GM12801 (cell line): ENCODE data around the gene CNNM4.

Experiments used
- CTCF ChIP-seq: IDR thresholded peaks from one replicate; pipeline ENCODE4 v1.5.1; 2011; ENCODE audit warnings: control low read depth; ENCODE audit not compliant: insufficient read length; ENCODE audit errors: extremely low read depth

The CNNM4 gene

DNA sequence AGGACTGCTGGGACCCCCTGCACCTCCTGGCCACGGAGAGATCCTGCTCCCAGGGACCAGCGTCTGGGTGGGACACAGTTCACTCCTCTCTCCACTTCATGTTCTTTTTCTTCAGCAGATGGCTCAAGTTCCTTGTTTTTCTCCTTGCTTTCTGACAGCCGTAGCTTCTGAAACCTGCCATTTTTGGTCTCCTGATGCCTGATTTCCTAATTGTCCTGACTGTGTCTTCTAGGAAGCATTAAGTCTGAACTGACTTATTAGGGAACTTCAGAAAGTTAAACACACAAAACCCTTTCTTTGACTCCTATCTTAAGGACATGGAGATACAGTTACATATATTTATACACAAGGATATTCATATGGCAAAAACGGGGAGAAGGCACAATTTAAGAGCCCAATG lies 22.7 kb downstream of the CNNM4 start:
- no peak for TF ChIP-seq CTCF

- no peak for TF ChIP-seq CTCF
Measured at GRCh38 chr2:96787411-96787810, 26.7 kb downstream of the CNNM4 start.

- TF ChIP-seq CTCF, result no peak
Measured at GRCh38 chr2:96788442-96789244, 27.9 kb downstream of the CNNM4 start.

- no peak for TF ChIP-seq CTCF
Measured at GRCh38 chr2:96789245-96789617, 28.5 kb downstream of the CNNM4 start.

DNA sequence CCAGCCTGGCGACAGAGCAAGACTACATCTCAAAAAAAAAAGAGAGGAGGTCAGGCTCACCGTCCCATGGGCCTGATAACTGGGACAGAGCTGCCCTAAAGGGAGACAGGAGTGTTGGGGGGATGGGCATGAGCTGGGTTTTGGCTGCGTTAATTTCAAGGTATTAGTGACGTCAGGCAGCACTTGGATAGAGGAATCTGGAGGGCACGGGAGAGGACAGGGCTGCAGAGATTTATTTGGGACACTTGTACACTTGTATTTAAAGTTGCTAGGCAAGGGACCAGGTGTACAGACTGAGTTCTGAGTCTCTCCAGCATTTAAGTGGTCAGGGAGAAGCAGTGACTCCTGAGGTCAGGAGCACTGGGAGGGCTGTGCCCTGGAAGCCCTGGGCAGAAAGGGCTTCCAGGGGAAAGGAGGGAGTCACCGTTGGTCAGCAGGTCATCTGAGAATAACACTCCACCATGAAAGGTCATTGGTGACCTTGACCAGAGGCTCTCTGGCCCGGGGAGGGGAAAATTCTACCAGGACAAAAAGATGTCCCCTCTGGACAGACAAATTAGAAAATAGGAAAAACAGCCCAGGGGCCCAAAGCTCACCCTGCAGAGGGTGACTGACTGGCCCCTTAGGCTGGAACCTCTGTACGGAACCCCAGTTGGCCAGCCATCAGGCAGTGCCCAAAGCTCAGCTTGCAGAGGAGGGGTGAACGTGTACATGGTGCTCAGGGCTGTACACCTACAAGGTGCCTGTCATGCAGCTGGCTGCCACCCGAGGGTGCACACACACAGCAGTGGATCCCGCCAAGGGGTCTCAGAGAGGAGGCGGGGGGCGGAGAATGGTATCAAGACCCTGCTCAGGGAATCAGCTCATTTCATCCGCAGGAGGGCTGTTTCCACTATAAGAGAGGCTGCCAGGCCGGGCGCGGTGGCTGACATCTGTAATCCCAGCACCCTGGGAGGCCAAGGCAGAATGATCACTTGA lies 32.4 kb downstream of the CNNM4 start:
- TF ChIP-seq CTCF, result no peak

DNA sequence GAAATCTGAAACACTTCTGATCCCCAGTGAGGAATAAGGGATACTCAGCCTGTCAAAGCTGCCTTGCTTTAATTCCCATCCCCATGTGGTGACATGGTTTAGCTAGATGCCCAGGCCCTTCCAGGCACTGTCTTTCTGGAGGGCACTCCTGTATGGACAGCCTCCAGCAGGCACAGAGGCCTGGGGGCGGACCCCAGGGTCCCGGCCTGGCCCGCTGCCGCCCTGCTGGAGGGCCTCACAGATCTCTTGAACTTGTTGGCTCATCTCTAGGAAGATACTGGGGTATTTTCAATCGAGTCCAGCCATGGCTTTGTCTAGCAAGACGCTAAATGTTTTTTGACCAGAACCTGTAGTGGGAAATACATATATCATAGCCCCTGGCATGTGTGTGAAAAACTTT lies 34.4 kb downstream of the CNNM4 start:
- no peak for TF ChIP-seq CTCF

- no peak for TF ChIP-seq CTCF
Measured at GRCh38 chr2:96797066-96797625, 36.4 kb downstream of the CNNM4 start.
